ENCODE data around the gene C10orf62. TPM values are rescaled to one million over a fixed set of nuclear protein-coding genes. Genes with fewer than 3 reads are reported as not detected.
A peak's percentile ranks its signal among the peaks of the same experiment; 100 is the strongest.

Gene C10orf62
- total RNA-seq, 6 experiments from 2014 or later: 1.2 to 4.1 (median 2.2) TPM; not detected in 1

GRCh38 chr10:97590748-97591495, 1.4 kb downstream of the C10orf62 start:
- H3K27me3 ChIP-seq: no peaks in the 10 kb centered on the region
- no peaks in the 10 kb centered on the region for H3K9me3 ChIP-seq
- intact Hi-C loops (cut with DNase I): no loop called here
- H3K4me3 ChIP-seq: no peak overlapping the region
- no peak overlapping the region for H3K27ac ChIP-seq
- TF ChIP-seq POLR2A (IDR thresholded peaks at IDR 0.05) (no peak), CTCF (IDR thresholded peaks at IDR 0.05) (no peak)
- 75% methylated on average over 2 of the region's 5 CpGs for WGBS (ENCODE audit: insufficient coverage, low coverage, low lambda C conversion rate, missing lambda C conversion rate)
- no peak for ATAC-seq
- H3K4me1 ChIP-seq: peaks cover 0 to 34% (median 5%) of the 10 kb centered on the region in 4 donors
- peak in 1 of 3 donors; percentile 22 for DNase-seq
- peaks cover 0 to 11% (median 0%) of the 10 kb centered on the region in 4 donors for H3K36me3 ChIP-seq

DNA sequence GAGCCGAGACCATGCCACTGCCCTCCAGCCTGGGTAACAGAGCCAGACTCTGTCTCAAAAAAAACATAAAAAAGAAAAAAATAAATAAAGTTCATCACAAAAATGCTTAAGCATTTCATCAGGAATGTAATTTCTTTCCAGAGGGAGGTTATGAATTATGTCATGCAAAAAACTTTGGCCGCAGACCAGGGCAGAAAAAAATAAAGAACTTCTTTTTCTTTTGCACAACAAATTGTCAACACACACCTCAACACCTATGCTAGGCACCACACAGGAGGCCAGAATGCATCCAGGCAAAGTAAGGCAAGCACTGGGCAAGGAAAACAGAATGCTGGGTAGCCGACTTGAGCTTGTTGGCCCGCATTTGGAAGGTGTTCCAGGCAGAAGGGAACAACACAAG, 3.9 kb downstream of the C10orf62 start:
- TF ChIP-seq POLR2A (IDR thresholded peaks at IDR 0.05) (no peak), CTCF (IDR thresholded peaks at IDR 0.05) (no peak)
- H3K27ac ChIP-seq: no peak overlapping the region
- DNase-seq (no peak), ATAC-seq (no peak)
- WGBS (ENCODE audit: insufficient coverage, low coverage, low lambda C conversion rate, missing lambda C conversion rate): 65% methylated on average over 3 of the region's 4 CpGs
- no peak overlapping the region for H3K4me3 ChIP-seq
- peaks cover 0 to 11% (median 0%) of the 10 kb centered on the region in 4 donors for H3K36me3 ChIP-seq
- H3K4me1 ChIP-seq: peaks cover 0 to 40% (median 8%) of the 10 kb centered on the region in 4 donors
- intact Hi-C loops (cut with DNase I): no loop called here
- no peaks in the 10 kb centered on the region for H3K27me3 ChIP-seq
- no peaks in the 10 kb centered on the region for H3K9me3 ChIP-seq

DNA sequence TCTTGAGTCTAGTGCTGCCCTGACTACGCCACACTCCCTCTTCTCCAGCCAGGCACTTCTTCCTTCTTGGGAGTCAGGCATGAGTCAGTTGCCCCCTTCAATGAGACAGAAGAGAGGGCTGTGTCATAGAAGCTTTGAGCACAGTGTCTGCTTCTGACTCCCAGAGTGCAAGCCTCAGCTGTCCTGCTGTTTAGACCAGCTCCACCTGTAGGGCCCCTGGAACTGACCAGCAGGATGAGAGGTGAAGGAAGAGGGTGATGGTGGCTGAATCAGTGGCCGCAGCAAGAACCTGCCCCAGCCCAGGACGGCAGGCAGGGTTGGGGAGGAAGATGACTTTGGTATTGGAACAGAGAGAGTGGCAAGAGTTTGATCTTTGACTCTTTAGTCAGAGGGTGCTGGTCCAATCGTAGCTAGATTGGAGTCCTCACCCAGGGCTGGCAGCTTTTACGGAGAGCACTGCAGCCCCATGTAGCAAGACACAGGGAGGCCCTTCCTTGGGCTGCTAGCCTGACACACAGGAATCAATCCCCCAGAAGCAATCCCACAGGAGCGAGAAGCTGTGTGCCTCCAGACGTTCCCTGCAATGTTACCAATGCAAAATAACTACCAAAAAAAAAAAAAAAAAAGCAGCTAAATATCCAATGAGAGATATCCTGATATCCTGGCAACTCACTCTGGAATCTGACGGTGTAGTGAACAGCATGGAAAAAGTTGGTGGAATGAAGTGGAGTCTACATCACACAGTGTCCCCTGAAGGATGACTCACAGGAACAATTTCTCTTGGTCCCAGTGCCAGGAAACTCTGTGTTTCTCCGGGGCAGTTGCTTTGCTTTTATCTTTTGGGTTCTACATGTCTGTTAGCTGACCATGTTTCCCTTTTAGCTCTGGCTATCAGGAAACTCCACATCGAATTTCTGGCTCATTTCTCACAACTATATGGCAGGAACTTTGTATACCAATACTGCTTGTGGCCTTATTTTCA, 6.9 kb downstream of the C10orf62 start:
- H3K36me3 ChIP-seq: peaks cover 0 to 21% (median 0%) of the 10 kb centered on the region in 4 donors
- no peaks in the 10 kb centered on the region for H3K9me3 ChIP-seq
- 34% methylated on average over 6 of the region's 10 CpGs for WGBS (ENCODE audit: insufficient coverage, low coverage, low lambda C conversion rate, missing lambda C conversion rate)
- H3K4me1 ChIP-seq: peaks cover 0 to 31% (median 3%) of the 10 kb centered on the region in 4 donors
- TF ChIP-seq CTCF (IDR thresholded peaks at IDR 0.05) (no peak), POLR2A (IDR thresholded peaks at IDR 0.05) (peak; percentile 61)
- ATAC-seq (peak; percentile 82 to 93 (median 87)), DNase-seq (peak in 2 of 3 donors; percentile 61 to 69)
- H3K27ac ChIP-seq: peak overlapping the region; percentile 62 to 76 (median 64)
- no peak overlapping the region for H3K4me3 ChIP-seq
- H3K27me3 ChIP-seq: no peaks in the 10 kb centered on the region
- intact Hi-C loops (cut with DNase I): no loop called here

GRCh38 chr10:97597778-97598177, 8.3 kb downstream of the C10orf62 start:
- peaks cover 0 to 31% (median 3%) of the 10 kb centered on the region in 4 donors for H3K4me1 ChIP-seq
- no peak for TF ChIP-seq POLR2A (IDR thresholded peaks at IDR 0.05)
- intact Hi-C loops (cut with DNase I): no loop called here
- peak overlapping the region in 2 of 3 donors; percentile 30 to 62 for H3K27ac ChIP-seq
- no peaks in the 10 kb centered on the region for H3K9me3 ChIP-seq
- ATAC-seq: no peak
- 82% methylated on average over 2 of the region's 2 CpGs for WGBS (ENCODE audit: insufficient coverage, low coverage, low lambda C conversion rate, missing lambda C conversion rate)
- no peaks in the 10 kb centered on the region for H3K27me3 ChIP-seq
- DNase-seq: no peak
- H3K36me3 ChIP-seq: peaks cover 0 to 28% (median 0%) of the 10 kb centered on the region in 4 donors
- no peak overlapping the region for H3K4me3 ChIP-seq

Data from right lobe of liver (tissue), 6 donors.